ENCODE measurements around the gene ZNF138. TPM values are rescaled to one million over a fixed set of nuclear protein-coding genes. Genes with fewer than 3 reads are reported as not detected.

The ZNF138 gene
- total and polyA plus RNA-seq, 2 experiments from 2014 or later, result 48.7 to 68.4 TPM

DNA sequence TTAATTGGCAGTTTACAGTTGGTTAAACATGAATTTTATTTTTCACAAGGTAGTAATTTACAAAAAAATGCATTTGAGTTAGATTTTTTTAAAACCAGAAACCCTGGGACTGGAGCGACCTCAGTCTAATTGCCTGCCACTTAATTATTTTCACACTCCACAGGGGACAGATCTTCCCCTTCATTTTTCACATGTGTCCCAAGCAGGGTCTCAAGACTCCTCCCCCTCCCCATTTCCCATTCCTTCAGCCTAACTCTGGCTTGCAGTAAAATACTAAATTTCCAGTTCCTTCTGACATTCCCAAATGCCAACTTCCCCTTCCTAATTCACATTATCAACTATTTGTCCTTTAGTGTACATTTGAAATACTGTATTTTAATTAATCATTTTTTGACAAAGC, 948 bp downstream of the ZNF138 start:
- Mint-ChIP-seq H3K27ac (peak overlapping the region; percentile 100), H3K4me3 (peak overlapping the region; percentile 99), H3K4me1 (peaks cover 22% of the 10 kb centered on the region), H3K36me3 (ENCODE audit: low read depth) (peaks cover 32% of the 10 kb centered on the region), H3K27me3 (ENCODE audit: insufficient read depth, low read depth, poor library complexity) (peaks cover 9% of the 10 kb centered on the region), H3K9me3 (no peaks in the 10 kb centered on the region)
- Histone ChIP-seq H3K9me2 (ENCODE audit: insufficient read depth) (no peaks in the 10 kb centered on the region), H3K79me2 (replicated peaks; ENCODE audit: insufficient read depth) (peaks cover 56% of the 10 kb centered on the region), H3F3A (replicated peaks; ENCODE audit: low read depth) (no peaks in the 10 kb centered on the region), H2AFZ (no peak overlapping the region), H3K36me3 (ENCODE audit: insufficient read depth) (0 out of 2 replicates have a peak, but pooled peaks cover 6% of the 10 kb centered on the region), H3K27ac (ENCODE audit: low read depth) (peak overlapping the region; percentile 88), H3K4me3 (peak overlapping the region; percentile 82), H3K4me1 (ENCODE audit: insufficient read depth) (peaks cover 15% of the 10 kb centered on the region), H3K27me3 (ENCODE audit: insufficient read depth) (no peaks in the 10 kb centered on the region), H3K4me2 (peak overlapping the region; percentile 83), H4K20me1 (replicated peaks; ENCODE audit: insufficient read depth) (peaks cover 15% of the 10 kb centered on the region; the same call in 1 of the 2 replicates)
- peak; percentile 34 for DNase-seq (ENCODE audit: low spot score)
- TF ChIP-seq ZNF331 (CRISPR knock-in tag; IDR thresholded peaks at IDR 0.05; ENCODE audit: low read depth) (no peak), ZNF114 (CRISPR knock-in tag; IDR thresholded peaks at IDR 0.05) (no peak), CTCF (conservative IDR thresholded peaks at IDR 0.05; ENCODE audit: low read depth in 2 of 2) (no peak), ZNF462 (CRISPR knock-in tag; IDR thresholded peaks at IDR 0.05) (no peak), EZH2 (IDR thresholded peaks at IDR 0.05; ENCODE audit: low read depth, unreplicated experiment) (no peak), CREB1 (CRISPR knock-in tag; IDR thresholded peaks at IDR 0.05; ENCODE audit: low read depth) (no peak), ETS1 (IDR thresholded peaks at IDR 0.05) (no peak), JUNB (IDR thresholded peaks at IDR 0.05; ENCODE audit: unreplicated experiment) (no peak), NANOG (IDR thresholded peaks at IDR 0.05; ENCODE audit: borderline replicate concordance) (no peak), REST (IDR thresholded peaks at IDR 0.05; ENCODE audit: unreplicated experiment) (no peak), POLR2AphosphoS5 (IDR thresholded peaks at IDR 0.05; ENCODE audit: low read depth) (no peak), EZH2phosphoT487 (IDR thresholded peaks at IDR 0.05; ENCODE audit: unreplicated experiment) (no peak), STAT1 (IDR thresholded peaks at IDR 0.05; ENCODE audit: unreplicated experiment) (no peak)
- 0 out of 3 replicates have a peak, but pooled peaks have one; percentile 4 for ATAC-seq

Measured in GM23338 (cell line).